GM12878 (cell line): ENCODE data around the gene ABCG1. TPM values are rescaled to one million over a fixed set of nuclear protein-coding genes. Genes with fewer than 3 reads are reported as not detected.

Experiments
- ATAC-seq: fragments of 200-7000 bp; cut with Tn5 transposase; 3 replicates; pipeline ENCODE4 v1.9.1; 2020; ENCODE audit warnings: mild to moderate bottlenecking, moderate library complexity
- BruUV-seq: library from RNA; stranded (reverse); fragments of 400-500 nt; replicated peaks from 2 replicates; lab custom pipeline; 2021; lab: Mats Ljungman, UMichigan
- CTCF ChIA-PET: fragments of 300-600 bp; sonication (Branson Sonifier 250); formaldehyde crosslinking; extraction: SDS; loops from one replicate; lab custom pipeline; 2021; ENCODE audit warnings: inconsistent platforms; lab: Yijun Ruan, JAX
- POLR2A ChIA-PET: fragments of 350-600 bp; formaldehyde crosslinking; extraction: SDS; loops from one replicate; lab custom pipeline; 2021; ENCODE audit warnings: inconsistent platforms; lab: Charles Lee
- RAD21 ChIA-PET: fragments of 300-600 bp; sonication (Branson Sonifier 250); formaldehyde crosslinking; loops from one replicate; lab custom pipeline; 2023; ENCODE audit warnings: antibody characterized with exemption; ENCODE audit not compliant: unreplicated experiment; lab: Charles Lee
- SMC1A ChIA-PET: fragments of 300-600 bp; sonication (Branson Sonifier 250); formaldehyde crosslinking; loops from one replicate; lab custom pipeline; 2023; ENCODE audit not compliant: unreplicated experiment, uncharacterized antibody; lab: Charles Lee
- DNase-seq: peaks from one replicate; pipeline ENCODE4 v3.0.0-alpha.2; 2011; ENCODE audit warnings: low read depth, low spot score
- FAIRE-seq: peaks from 3 replicates; lab custom pipeline; 2011; peaks lifted over from hg19 to GRCh38; lab: Jason Lieb, UNC
- H2AFZ ChIP-seq: 2 replicates; pipeline ENCODE4 v1.6.0; 2011; ENCODE audit warnings: low read depth, low read length, control low read depth; ENCODE audit not compliant: control insufficient read depth
- H3K27ac ChIP-seq: 2 replicates; pipeline ENCODE4 v1.5.1; 2011; ENCODE audit warnings: control low read depth; ENCODE audit not compliant: control insufficient read depth, insufficient read depth
- H3K27me3 ChIP-seq, 2 experiments: replicated peaks in 1 of 2; 2 replicates each; pipeline versions ENCODE4 v1.6.0 to v1.6.1; 2011; ENCODE audit warnings: low read length in 1 of 2; ENCODE audit not compliant: control insufficient read depth in 2 of 2, insufficient read depth in 2 of 2
- H3K36me3 ChIP-seq, 2 experiments: 2 replicates each; pipeline ENCODE4 v1.5.1; 2011; ENCODE audit warnings: low read length in 1 of 2; ENCODE audit not compliant: control insufficient read depth in 2 of 2, insufficient read depth in 2 of 2
- H3K4me1 ChIP-seq: 2 replicates; pipeline ENCODE4 v1.6.1; 2011; ENCODE audit warnings: mild to moderate bottlenecking, low read length, moderate library complexity, mixed read lengths; ENCODE audit not compliant: control insufficient read depth, insufficient read depth
- H3K4me2 ChIP-seq: 2 replicates; pipeline ENCODE4 v1.6.0; 2011; ENCODE audit warnings: control low read depth; ENCODE audit not compliant: control insufficient read depth, insufficient read depth
- H3K4me3 ChIP-seq: fragments of 200-600 bp; sonication (generic); 2 replicates; pipeline ENCODE4 v1.5.1; 2016
- H3K79me2 ChIP-seq: 2 replicates; pipeline ENCODE4 v1.6.0; 2011; ENCODE audit warnings: low read length; ENCODE audit not compliant: control insufficient read depth, insufficient read depth
- H3K9ac ChIP-seq: 2 replicates; pipeline ENCODE4 v1.8.0; 2011; ENCODE audit warnings: low read length, control low read depth, mixed read lengths; ENCODE audit not compliant: control insufficient read depth, insufficient read depth
- H3K9me3 ChIP-seq: replicated peaks from 3 replicates; pipeline ENCODE4 v1.5.1; 2011; ENCODE audit warnings: mild to moderate bottlenecking, low read length; ENCODE audit not compliant: control insufficient read depth, insufficient read depth
- H4K20me1 ChIP-seq: 2 replicates; pipeline ENCODE4 v1.6.0; 2011; ENCODE audit not compliant: control insufficient read depth, insufficient read depth
- ATF7 ChIP-seq: fragments of 450-650 bp; IDR thresholded peaks from 2 replicates; pipeline ENCODE4 v1.6.1; 2016; ENCODE audit warnings: low read depth, mild to moderate bottlenecking
- HDGF ChIP-seq: fragments of 450-650 bp; IDR thresholded peaks from 2 replicates; pipeline ENCODE4 v1.6.1; 2016; ENCODE audit warnings: antibody characterized with exemption
- IKZF2 ChIP-seq, 2 experiments: fragments of 450-650 bp; IDR thresholded peaks; 2 replicates each; pipeline ENCODE4 v1.6.1; 2017; ENCODE audit warnings: mild to moderate bottlenecking in 2 of 2, moderate library complexity in 2 of 2
- MTA2 ChIP-seq: fragments of 450-650 bp; IDR thresholded peaks from 2 replicates; pipeline ENCODE4 v1.6.1; 2016; ENCODE audit warnings: low read depth, mild to moderate bottlenecking, moderate library complexity
- TCF7 ChIP-seq: IDR thresholded peaks from 2 replicates; pipeline ENCODE4 v1.6.1; 2014; ENCODE audit warnings: antibody characterized with exemption, borderline replicate concordance
- WGBS: methylation state at CpG from one replicate; pipeline ENCODE4 v1.1.6; 2016; ENCODE audit warnings: low lambda C conversion rate; ENCODE audit not compliant: insufficient replicate concordance, insufficient coverage; ENCODE audit errors: missing lambda C conversion rate; 5-methylcytosine and 5-hydroxymethylcytosine counted together
- in situ Hi-C: fragments of 300-500 bp; cut with MboI; formaldehyde crosslinking; loops from 9 replicates; pipeline ENCODE4 v1.14.3; 2018; ENCODE audit warnings: mixed read lengths
- intact Hi-C: fragments of 100-400 bp; cut with micrococcal nuclease; formaldehyde crosslinking; loops from one replicate; pipeline ENCODE4 v1.14.2; 2022; ENCODE audit not compliant: unreplicated experiment
- polyA plus RNA-seq, 11 experiments: library from polyadenylated mRNA; depleted of rRNA in 4 of 11; unstranded in 6 of 11; stranded (reverse) in 5 of 11; fragments of >200 nt; fragmentation: Nextera tagmentation in 4 of 11; fragmentation: Illumina TruSeq in 1 of 11; extraction: Ambion mirVana in 4 of 11; extraction: Trizol in 1 of 11; gene quantifications; 1 replicate in 1 of 11; 2 replicates in 10 of 11; pipeline versions ENCODE4 v1.2.1 to v1.2.3, GENCODE V29; 2011 to 2016; ENCODE audit warnings: inconsistent platforms in 2 of 11, missing spikeins in 2 of 11, low read depth in 1 of 11
- total RNA-seq, 4 experiments: library from RNA; depleted of rRNA in 3 of 4; stranded (reverse); fragments of >200 nt in 3 of 4; fragmentation: Illumina TruSeq in 1 of 4; extraction: Trizol in 1 of 4; gene quantifications; 2 replicates each; pipeline versions ENCODE4 v1.2.1 to v1.2.3, GENCODE V29; 2013 to 2021
- TF ChIP-seq, protein P1 (sequence below): IDR thresholded peaks from 2 replicates; pipeline ENCODE4 v1.6.1; 2011; ENCODE audit warnings: mild to moderate bottlenecking, low read depth, low read length, moderate library complexity; ENCODE audit not compliant: insufficient replicate concordance

Gene ABCG1
- total and polyA plus RNA-seq, 10 of the 15 experiments (the other 5 are each of a cell fraction or from before 2014, with no cell fraction given), result 0.59 to 19.3 (median 5.7) TPM

DNA sequence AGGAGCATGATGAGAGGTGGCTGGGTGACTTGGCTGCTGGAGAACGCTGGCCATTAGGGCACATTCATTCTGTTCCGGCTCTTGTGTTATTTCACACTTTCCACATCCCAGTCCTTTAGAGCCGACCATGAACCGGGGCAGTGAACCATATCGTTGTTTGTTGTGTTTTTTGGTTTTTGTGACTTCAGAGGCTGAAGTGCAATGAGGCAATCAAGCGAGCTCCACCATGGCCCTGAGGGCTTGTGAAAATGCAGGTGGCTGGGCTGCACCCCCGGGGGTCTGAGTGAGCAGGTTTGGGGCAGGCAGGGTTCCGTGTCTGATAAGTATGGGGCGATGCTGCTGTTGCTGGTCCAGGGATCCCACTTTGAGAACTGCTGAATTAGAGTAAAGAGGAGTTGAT lies 23.7 kb downstream of the ABCG1 start:
- in situ Hi-C loops (no loop called here), intact Hi-C loops (no loop called here)
- no peaks in the 10 kb centered on the region for H3K36me3 ChIP-seq
- RAD21 ChIA-PET, result interaction anchor here (1.0 to 2.7 kb wide), 4 partner anchors 9 to 43 kb away, joined by 3 to 15 read pairs (median 6); no protein-coding TSS in a partner anchor
- no peaks in the 10 kb centered on the region for H4K20me1 ChIP-seq
- H3K9ac ChIP-seq, result no peak overlapping the region
- peaks cover 27% of the 10 kb centered on the region for H3K4me1 ChIP-seq
- WGBS, result 14% methylated on average over 9 of the region's 9 CpGs
- DNase-seq, result no peak
- TF ChIP-seq, protein P1, sequence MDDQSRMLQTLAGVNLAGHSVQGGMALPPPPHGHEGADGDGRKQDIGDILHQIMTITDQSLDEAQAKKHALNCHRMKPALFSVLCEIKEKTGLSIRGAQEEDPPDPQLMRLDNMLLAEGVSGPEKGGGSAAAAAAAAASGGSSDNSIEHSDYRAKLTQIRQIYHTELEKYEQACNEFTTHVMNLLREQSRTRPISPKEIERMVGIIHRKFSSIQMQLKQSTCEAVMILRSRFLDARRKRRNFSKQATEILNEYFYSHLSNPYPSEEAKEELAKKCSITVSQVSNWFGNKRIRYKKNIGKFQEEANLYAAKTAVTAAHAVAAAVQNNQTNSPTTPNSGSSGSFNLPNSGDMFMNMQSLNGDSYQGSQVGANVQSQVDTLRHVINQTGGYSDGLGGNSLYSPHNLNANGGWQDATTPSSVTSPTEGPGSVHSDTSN, result no peak
- TF ChIP-seq HDGF, result no peak
- 0 out of 2 replicates have a peak, but pooled peaks have one; percentile 22 for TF ChIP-seq ATF7
- TF ChIP-seq MTA2, result peak; percentile 35; the same call in 1 of the 2 replicates
- no peak for TF ChIP-seq TCF7
- 0 out of 4 replicates have a peak, but pooled peaks of 1 of the 2 experiments have one; percentile 14 for TF ChIP-seq IKZF2 (IDR thresholded peaks at IDR 0.05)
- TF ChIP-seq, all 136 proteins: peak for 3
- Histone ChIP-seq H2AFZ (no peak overlapping the region), H3K4me3 (no peak overlapping the region), H3K79me2 (no peaks in the 10 kb centered on the region), H3K4me2 (peak overlapping the region; percentile 7), H3K9me3 (no peaks in the 10 kb centered on the region), H3K27me3 (no peaks in the 10 kb centered on the region), H3K27ac (no peak overlapping the region)
- no TSS peak for BruUV-seq
- CTCF ChIA-PET, result interaction anchor here (0.9 to 5.5 kb wide), 3 partner anchors 8 to 43 kb away, joined by 3 to 43 read pairs (median 5); no protein-coding TSS in a partner anchor
- POLR2A ChIA-PET, result interaction anchor here (1.0 to 2.0 kb wide), 4 partner anchors 9 to 23 kb away, joined by 3 to 5 read pairs (median 4); no protein-coding TSS in a partner anchor
- FAIRE-seq (no peak), ATAC-seq (peak; percentile 34)
- SMC1A ChIA-PET, result interaction anchor here (0.7 to 2.5 kb wide), 7 partner anchors 8 to 18 kb away, joined by 3 to 9 read pairs (median 5); no protein-coding TSS in a partner anchor
